GM10248 (cell line): ENCODE measurements around the gene IMMP2L.

Experiments used
- CTCF ChIA-PET: fragments of 300-600 bp; sonication (Branson Sonifier 250); formaldehyde crosslinking; extraction: SDS; loops from one replicate; lab custom pipeline; 2021; ENCODE audit warnings: antibody characterized with exemption; lab: Yijun Ruan, JAX
- POLR2A ChIA-PET: fragments of 350-650 bp; sonication (Branson Sonifier 250); formaldehyde crosslinking; extraction: SDS; loops from one replicate; lab custom pipeline; 2020; ENCODE audit warnings: antibody characterized with exemption; lab: Yijun Ruan, JAX
- DNase-seq: peaks from one replicate; pipeline ENCODE4 v3.0.0; 2012; ENCODE audit errors: extremely low spot score
- CTCF ChIP-seq: IDR thresholded peaks from 2 replicates; pipeline ENCODE4 v1.5.1; 2012; ENCODE audit warnings: mild to moderate bottlenecking, low read depth; ENCODE audit errors: extremely low read depth, missing control alignments, control extremely low read depth

IMMP2L gene

GRCh38 chr7:110898516-110898915 is 663.8 kb downstream of the IMMP2L start:
- DNase-seq: no peak
- no peak for TF ChIP-seq CTCF
- ChIA-PET CTCF (interaction anchor here (0.7 to 1.2 kb wide), 2 partner anchors 25 to 85 kb away, joined by 3 read pairs; no protein-coding TSS in a partner anchor), POLR2A (no interaction called here)

GRCh38 chr7:110897538-110897937 is 664.8 kb downstream of the IMMP2L start:
- no peak for TF ChIP-seq CTCF
- DNase-seq: no peak
- CTCF ChIA-PET: no interaction called here
- POLR2A ChIA-PET: no interaction called here

GRCh38 chr7:110894111-110894510 is 668.2 kb downstream of the IMMP2L start:
- ChIA-PET CTCF (no interaction called here), POLR2A (no interaction called here)
- TF ChIP-seq CTCF: no peak
- no peak for DNase-seq

GRCh38 chr7:110891197-110891596 is 671.1 kb downstream of the IMMP2L start:
- CTCF ChIA-PET: no interaction called here
- no peak for TF ChIP-seq CTCF
- DNase-seq: no peak
- POLR2A ChIA-PET: no interaction called here

GRCh38 chr7:110890101-110890500 is 672.2 kb downstream of the IMMP2L start:
- TF ChIP-seq CTCF: no peak
- ChIA-PET POLR2A (no interaction called here), CTCF (no interaction called here)
- DNase-seq: no peak

GRCh38 chr7:110889335-110889734 is 673.0 kb downstream of the IMMP2L start:
- no peak for DNase-seq
- TF ChIP-seq CTCF: no peak
- ChIA-PET POLR2A (no interaction called here), CTCF (no interaction called here)

- CTCF ChIA-PET: no interaction called here
- no peak for DNase-seq
- POLR2A ChIA-PET: no interaction called here
- no peak for TF ChIP-seq CTCF
These were observed 673.7 kb downstream of the IMMP2L start for GRCh38 chr7:110888641-110889040.
